22Rv1 (cell line): ENCODE results near the gene CLDND2.

ENCODE experiments used
- H3K27ac ChIP-seq: fragments of 450-650 bp; 2 replicates; pipeline ENCODE4 v1.5.1; 2017
- ZFX ChIP-seq: fragments of 450-650 bp; IDR thresholded peaks from 2 replicates; pipeline ENCODE4 v1.6.1; 2017; ENCODE audit warnings: antibody characterized with exemption, borderline replicate concordance
- TF ChIP-seq, protein P1 (sequence below): fragments of 450-650 bp; IDR thresholded peaks from 2 replicates; pipeline ENCODE4 v1.5.1; 2017; ENCODE audit warnings: mild to moderate bottlenecking

CLDND2 gene

DNA sequence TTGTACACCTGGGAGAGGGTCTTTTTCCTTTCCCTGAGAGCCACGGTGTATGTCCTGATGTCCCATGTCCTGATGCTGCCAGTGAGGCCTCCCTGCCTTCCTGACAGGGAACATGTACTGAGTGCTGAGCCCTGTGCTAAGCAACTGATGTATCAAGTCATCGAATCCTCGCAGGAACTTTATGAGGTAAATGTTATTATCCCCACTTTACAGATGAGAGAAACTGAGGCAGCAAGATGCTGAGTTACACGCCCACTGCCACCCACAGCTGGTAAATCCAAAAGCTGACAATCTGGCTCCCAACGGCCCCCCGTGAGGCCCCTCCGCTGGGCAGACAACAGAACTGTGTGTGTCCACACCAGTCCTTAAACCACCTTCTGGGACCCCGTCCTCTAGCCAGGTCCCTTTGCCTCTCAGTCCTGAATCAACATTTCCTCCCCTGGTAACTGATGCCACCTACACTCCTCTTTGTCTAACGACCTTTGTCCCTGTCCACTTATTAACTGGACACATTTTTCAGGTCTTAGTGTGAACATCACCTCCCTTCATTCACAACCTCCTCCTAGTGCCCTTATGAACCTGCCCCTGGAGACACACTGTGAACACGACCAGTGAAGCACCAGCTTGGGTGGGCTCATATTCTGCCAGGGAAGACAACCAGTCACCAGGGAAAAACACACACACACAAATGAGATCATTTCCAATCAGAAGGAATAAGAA is 21.4 kb downstream of the CLDND2 start:
- TF ChIP-seq ZFX, result no peak
- TF ChIP-seq, protein P1, sequence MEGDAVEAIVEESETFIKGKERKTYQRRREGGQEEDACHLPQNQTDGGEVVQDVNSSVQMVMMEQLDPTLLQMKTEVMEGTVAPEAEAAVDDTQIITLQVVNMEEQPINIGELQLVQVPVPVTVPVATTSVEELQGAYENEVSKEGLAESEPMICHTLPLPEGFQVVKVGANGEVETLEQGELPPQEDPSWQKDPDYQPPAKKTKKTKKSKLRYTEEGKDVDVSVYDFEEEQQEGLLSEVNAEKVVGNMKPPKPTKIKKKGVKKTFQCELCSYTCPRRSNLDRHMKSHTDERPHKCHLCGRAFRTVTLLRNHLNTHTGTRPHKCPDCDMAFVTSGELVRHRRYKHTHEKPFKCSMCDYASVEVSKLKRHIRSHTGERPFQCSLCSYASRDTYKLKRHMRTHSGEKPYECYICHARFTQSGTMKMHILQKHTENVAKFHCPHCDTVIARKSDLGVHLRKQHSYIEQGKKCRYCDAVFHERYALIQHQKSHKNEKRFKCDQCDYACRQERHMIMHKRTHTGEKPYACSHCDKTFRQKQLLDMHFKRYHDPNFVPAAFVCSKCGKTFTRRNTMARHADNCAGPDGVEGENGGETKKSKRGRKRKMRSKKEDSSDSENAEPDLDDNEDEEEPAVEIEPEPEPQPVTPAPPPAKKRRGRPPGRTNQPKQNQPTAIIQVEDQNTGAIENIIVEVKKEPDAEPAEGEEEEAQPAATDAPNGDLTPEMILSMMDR, result no peak
- H3K27ac ChIP-seq, result no peak overlapping the region

DNA sequence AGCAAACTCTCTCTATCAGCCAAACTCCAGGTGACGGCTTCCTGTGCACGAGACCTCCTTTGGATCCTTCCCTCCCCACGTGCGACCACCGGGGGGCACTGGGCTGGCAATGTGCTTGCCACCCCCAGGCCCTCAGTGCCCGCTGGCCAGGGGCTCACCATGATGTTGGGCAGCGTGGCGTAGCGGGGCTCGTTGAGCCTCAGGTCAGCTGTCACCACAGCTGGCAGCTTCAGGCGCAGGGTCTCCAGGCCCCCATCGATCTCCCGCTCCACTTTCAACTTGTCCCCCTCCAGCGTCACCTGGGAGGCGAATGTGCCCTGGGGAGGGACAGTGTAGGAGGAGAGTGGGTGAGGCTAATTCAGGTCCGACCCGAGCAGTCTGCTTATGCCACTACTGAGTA is 22.1 kb downstream of the CLDND2 start:
- no peak overlapping the region for H3K27ac ChIP-seq
- TF ChIP-seq ZFX, result no peak
- TF ChIP-seq, protein P1, result peak; percentile 20; the same call in 1 of the 2 replicates

DNA sequence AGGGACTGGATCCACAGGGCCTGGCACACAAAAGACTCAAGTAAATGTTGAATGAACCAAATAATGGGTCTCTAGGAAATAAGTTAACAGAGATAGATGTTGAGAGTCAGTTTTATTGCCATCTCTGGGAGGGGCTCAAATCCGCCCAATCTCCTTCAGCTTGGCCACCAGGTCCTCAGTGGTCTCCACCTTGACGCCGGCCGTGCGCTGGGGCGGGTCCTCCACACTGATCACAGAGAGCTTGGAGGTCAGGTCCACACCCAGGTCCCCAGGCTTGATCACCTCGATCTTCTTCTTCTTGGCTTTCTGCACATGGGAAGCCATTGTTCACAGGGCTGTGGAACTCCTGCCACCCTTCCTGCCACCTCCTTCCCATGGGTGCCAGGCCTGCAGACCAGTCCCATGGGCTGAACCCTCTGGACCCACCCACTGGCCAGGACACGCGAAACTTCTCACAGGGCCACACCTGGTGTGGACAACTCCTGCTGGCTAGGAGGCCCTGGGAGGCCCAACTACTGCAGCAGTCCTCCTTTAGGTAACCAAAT is 23.7 kb downstream of the CLDND2 start:
- no peak overlapping the region for H3K27ac ChIP-seq

DNA sequence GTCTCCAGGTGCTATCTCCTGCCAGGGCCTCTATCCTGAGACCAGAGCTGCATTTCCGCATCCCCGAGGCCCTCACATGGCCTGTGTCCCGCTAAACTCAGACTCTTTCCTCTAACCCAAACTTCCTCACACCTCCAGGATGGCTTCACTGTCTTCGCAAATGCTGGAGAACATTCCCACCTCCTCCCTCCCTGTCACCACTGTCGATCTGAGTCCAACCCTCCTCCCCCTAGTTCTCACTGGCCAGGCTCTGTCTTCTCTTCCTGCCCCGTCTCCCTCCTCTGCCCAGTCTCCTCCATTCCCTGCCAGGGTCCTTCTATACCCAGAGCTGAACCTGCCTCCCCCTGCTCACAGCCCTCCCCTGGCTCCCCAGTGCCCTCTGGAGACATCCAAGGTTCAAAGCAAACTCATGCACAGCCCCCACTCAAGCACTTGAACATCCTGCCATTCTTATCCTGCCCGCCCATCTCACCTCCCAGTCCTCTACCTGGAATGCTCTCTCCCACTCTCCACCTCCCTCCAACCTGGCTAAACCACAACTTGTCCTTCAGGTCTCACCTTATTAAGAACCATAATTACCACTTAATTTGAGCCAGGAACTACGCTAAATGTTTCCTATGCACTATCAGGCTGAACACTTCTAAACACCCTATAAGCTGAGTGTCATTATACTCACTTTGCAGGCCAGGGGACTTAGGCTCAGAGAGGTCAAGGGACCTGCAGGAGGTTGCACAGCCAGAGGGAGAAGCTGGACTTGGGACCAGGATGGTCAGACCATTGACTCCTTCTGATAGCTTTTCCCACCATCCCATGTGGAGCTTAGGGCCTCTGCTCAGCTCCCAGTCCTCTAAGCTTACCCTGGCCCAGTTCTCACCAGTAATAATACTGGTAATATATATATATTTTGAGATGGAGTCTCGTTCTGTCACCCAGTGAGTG is 25.9 kb downstream of the CLDND2 start:
- H3K27ac ChIP-seq, result peak overlapping the region; percentile 63
- TF ChIP-seq, protein P1, result no peak
- TF ChIP-seq ZFX, result no peak

More for the DNA sequence above, 23.7 kb downstream of the CLDND2 start:
- TF ChIP-seq, protein P1, result no peak
- TF ChIP-seq ZFX, result no peak

DNA sequence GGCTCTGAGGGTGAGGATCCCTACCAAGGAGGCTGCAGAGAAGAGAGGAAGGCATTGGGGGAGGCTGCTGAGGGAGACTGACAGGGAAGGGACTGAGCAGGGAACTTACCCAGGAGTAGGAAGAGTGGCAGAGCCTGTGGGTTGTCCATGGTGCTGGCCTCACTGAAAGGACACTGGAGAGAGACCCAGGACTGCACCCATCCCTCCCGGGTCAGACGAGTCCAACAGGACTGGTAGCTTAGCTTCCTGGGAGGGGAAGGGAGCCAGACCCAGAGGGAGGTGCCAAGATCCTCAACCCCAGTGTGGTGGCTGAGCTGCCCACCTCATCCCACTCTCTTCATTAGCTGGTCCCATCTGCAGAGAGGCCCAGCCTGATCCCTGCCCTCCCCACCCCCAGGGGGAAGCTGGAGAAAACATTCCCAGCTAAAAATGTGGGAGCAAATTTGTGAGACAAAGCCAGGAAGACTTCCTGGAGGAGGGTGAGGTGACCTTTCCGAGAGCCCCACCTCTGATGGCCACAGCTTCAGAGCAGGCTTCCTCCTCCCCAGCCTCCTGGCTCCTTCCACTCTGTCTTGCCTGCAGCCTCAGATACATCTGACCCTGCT is 26.7 kb downstream of the CLDND2 start, which contains the start of gene VSIG10L:
TSS of gene VSIG10L (minus strand) at position 164 of the 605 bp plus-strand sequence. CDS start at position 149, 15 bp downstream.
- H3K27ac ChIP-seq, result peak within 1 kb of the TSS; percentile 63
- TF ChIP-seq ZFX, result no peak
- TF ChIP-seq, protein P1, result no peak

DNA sequence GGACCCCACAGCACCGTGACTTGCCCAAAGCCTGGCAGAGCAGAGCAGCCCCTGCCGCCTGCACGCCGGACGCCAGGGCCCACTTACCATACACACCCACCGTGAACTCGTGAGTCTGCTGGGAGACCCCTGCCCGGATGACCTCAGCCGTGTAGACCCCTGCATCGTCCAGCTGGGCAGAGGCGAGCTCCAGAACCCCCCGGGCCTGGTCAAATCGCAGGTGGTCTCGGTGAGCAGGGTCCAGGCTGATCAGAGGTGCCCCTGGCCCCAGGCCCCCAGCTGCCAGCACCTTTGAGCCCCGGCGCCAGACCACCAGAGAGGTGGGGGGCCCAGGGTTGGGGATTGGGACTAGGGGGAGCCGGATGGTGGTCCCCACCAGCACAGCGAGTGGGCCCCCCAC is 27.7 kb downstream of the CLDND2 start:
- TF ChIP-seq ZFX, result no peak
- TF ChIP-seq, protein P1, result no peak
- peak overlapping the region; percentile 63; the same call in 1 of the 2 replicates for H3K27ac ChIP-seq
